Measurements from ENCODE around the gene RING1. TPM values are rescaled to one million over a fixed set of nuclear protein-coding genes. Genes with fewer than 3 reads are reported as not detected.

RING1 gene
- total and polyA plus RNA-seq, 2 experiments from 2014 or later = 25.6 to 32.5 TPM

GRCh38 chr6:33171016-33171879, 37.1 kb upstream of the RING1 start:
- no peak for DNase-seq (ENCODE audit: low spot score)
- Histone ChIP-seq H3K9me2 (replicated peaks; ENCODE audit: insufficient read depth) (no peaks in the 10 kb centered on the region), H2AFZ (no peak overlapping the region), H3K9me3 (ENCODE audit: low read depth) (no peaks in the 10 kb centered on the region), H3K27ac (no peak overlapping the region), H3K79me2 (no peaks in the 10 kb centered on the region), H3K4me2 (no peak overlapping the region), H3K4me1 (ENCODE audit: insufficient read depth) (no peaks in the 10 kb centered on the region), H3K36me3 (replicated peaks; ENCODE audit: insufficient read depth, low read depth) (no peaks in the 10 kb centered on the region), H3K27me3 (no peaks in the 10 kb centered on the region), H3K4me3 (no peak overlapping the region), H4K20me1 (ENCODE audit: insufficient read depth, poor library complexity, severe bottlenecking) (no peaks in the 10 kb centered on the region)
- no peak for TF ChIP-seq CTCF (IDR thresholded peaks at IDR 0.05; ENCODE audit: poor library complexity)
- WGBS (ENCODE audit: low lambda C conversion rate, missing lambda C conversion rate) = 86% methylated on average over 11 of the region's 11 CpGs

- no peak overlapping the region for H3K27ac ChIP-seq
- H4K20me1 ChIP-seq (ENCODE audit: insufficient read depth, poor library complexity, severe bottlenecking) = no peaks in the 10 kb centered on the region
- H3K9me3 ChIP-seq (ENCODE audit: low read depth) = no peaks in the 10 kb centered on the region
- TF ChIP-seq CTCF (IDR thresholded peaks at IDR 0.05; ENCODE audit: poor library complexity) = no peak
- TF ChIP-seq EZH2phosphoT487 (IDR thresholded peaks at IDR 0.05; ENCODE audit: low read depth, severe bottlenecking, unreplicated experiment) = no peak
- no peak for TF ChIP-seq EZH2 (IDR thresholded peaks at IDR 0.05; ENCODE audit: borderline replicate concordance)
- no peaks in the 10 kb centered on the region for H3K9me2 ChIP-seq (replicated peaks; ENCODE audit: insufficient read depth)
- peak overlapping the region; percentile 57 for H3K4me2 ChIP-seq
- no peaks in the 10 kb centered on the region for H3K4me1 ChIP-seq (ENCODE audit: insufficient read depth)
- no peak overlapping the region for H2AFZ ChIP-seq
- no peaks in the 10 kb centered on the region for H3K36me3 ChIP-seq (replicated peaks; ENCODE audit: insufficient read depth, low read depth)
- WGBS (ENCODE audit: low lambda C conversion rate, missing lambda C conversion rate) = 76% methylated on average over 8 of the region's 8 CpGs
- no peak for DNase-seq (ENCODE audit: low spot score)
- H3K4me3 ChIP-seq = no peak overlapping the region
- H3K79me2 ChIP-seq = no peaks in the 10 kb centered on the region
- H3K27me3 ChIP-seq = no peaks in the 10 kb centered on the region
Measured at GRCh38 chr6:33171880-33172687, 36.2 kb upstream of the RING1 start.

GRCh38 chr6:33172688-33173534, 35.4 kb upstream of the RING1 start:
- no peak overlapping the region for H3K27ac ChIP-seq
- TF ChIP-seq CTCF (IDR thresholded peaks at IDR 0.05; ENCODE audit: poor library complexity) (peak; percentile 55), EZH2 (IDR thresholded peaks at IDR 0.05; ENCODE audit: borderline replicate concordance) (no peak)
- H3K79me2 ChIP-seq = no peaks in the 10 kb centered on the region
- DNase-seq (ENCODE audit: low spot score) = peak; percentile 56
- H3K9me2 ChIP-seq (replicated peaks; ENCODE audit: insufficient read depth) = no peaks in the 10 kb centered on the region
- no peaks in the 10 kb centered on the region for H3K36me3 ChIP-seq (replicated peaks; ENCODE audit: insufficient read depth, low read depth)
- no peaks in the 10 kb centered on the region for H3K9me3 ChIP-seq (ENCODE audit: low read depth)
- peak overlapping the region; percentile 57 for H3K4me2 ChIP-seq
- WGBS (ENCODE audit: low lambda C conversion rate, missing lambda C conversion rate) = 80% methylated on average over 14 of the region's 16 CpGs
- H3K27me3 ChIP-seq = no peaks in the 10 kb centered on the region
- no peaks in the 10 kb centered on the region for H4K20me1 ChIP-seq (ENCODE audit: insufficient read depth, poor library complexity, severe bottlenecking)
- H3K4me1 ChIP-seq (ENCODE audit: insufficient read depth) = no peaks in the 10 kb centered on the region
- H2AFZ ChIP-seq = no peak overlapping the region
- no peak overlapping the region for H3K4me3 ChIP-seq
